ENCODE measurements around the gene TEX29.

GRCh38 chr13:111296417-111296816, 24.0 kb upstream of the TEX29 start:
- TF ChIP-seq PRDM15 (CRISPR knock-in tag; IDR thresholded peaks at IDR 0.05) (no peak), CTCF (IDR thresholded peaks at IDR 0.05) (no peak), CREM (CRISPR knock-in tag; IDR thresholded peaks at IDR 0.05) (no peak), SOX15 (CRISPR knock-in tag; IDR thresholded peaks at IDR 0.05) (no peak)
